Loucy (cell line): ENCODE measurements around the gene MRPS12.

Source experiments
- H2AFZ ChIP-seq: fragments of 200-600 bp; sonication (generic); 2 replicates; pipeline ENCODE4 v1.6.0; 2016; ENCODE audit warnings: antibody characterized with exemption, mild to moderate bottlenecking, low read length, moderate library complexity
- H3F3A ChIP-seq: fragments of 200-600 bp; 2 replicates; pipeline ENCODE4 v1.6.0; 2016; ENCODE audit warnings: antibody characterized with exemption, low read depth, mild to moderate bottlenecking
- H3K27me3 ChIP-seq: fragments of 200-600 bp; sonication (generic); 2 replicates; pipeline ENCODE4 v1.6.1; 2014; ENCODE audit warnings: low read length, mild to moderate bottlenecking; ENCODE audit not compliant: insufficient read depth, poor library complexity, severe bottlenecking
- H3K36me3 ChIP-seq: fragments of 200-600 bp; sonication (generic); 2 replicates; pipeline ENCODE4 v1.6.1; 2016; ENCODE audit warnings: low read length; ENCODE audit not compliant: insufficient read depth
- H3K4me1 ChIP-seq: fragments of 200-600 bp; sonication (generic); 2 replicates; pipeline ENCODE4 v1.5.1; 2014; ENCODE audit warnings: low read length, mild to moderate bottlenecking; ENCODE audit not compliant: insufficient read depth, poor library complexity, severe bottlenecking
- H3K4me2 ChIP-seq: fragments of 200-600 bp; sonication (generic); 2 replicates; pipeline ENCODE4 v1.6.0; 2014; ENCODE audit warnings: antibody characterized with exemption, low read length, low read depth, mild to moderate bottlenecking; ENCODE audit not compliant: poor library complexity, severe bottlenecking
- H3K4me3 ChIP-seq: fragments of 200-600 bp; sonication (generic); 2 replicates; pipeline ENCODE4 v1.5.1; 2014; ENCODE audit warnings: low read length, mild to moderate bottlenecking, mixed read lengths; ENCODE audit not compliant: poor library complexity, severe bottlenecking
- H3K79me2 ChIP-seq: fragments of 200-600 bp; sonication (generic); 2 replicates; pipeline ENCODE4 v1.6.1; 2014; ENCODE audit warnings: low read length; ENCODE audit not compliant: insufficient read depth
- H3K9ac ChIP-seq: fragments of 200-600 bp; sonication (generic); 2 replicates; pipeline ENCODE4 v1.6.0; 2014; ENCODE audit warnings: mild to moderate bottlenecking, low read depth, low read length, moderate library complexity; ENCODE audit not compliant: poor library complexity, severe bottlenecking
- H3K9me2 ChIP-seq: fragments of 200-600 bp; sonication (generic); replicated peaks from 2 replicates; pipeline ENCODE4 v1.6.1; 2016; ENCODE audit warnings: low read depth, low read length, mixed read lengths
- H3K9me3 ChIP-seq: fragments of 200-600 bp; sonication (generic); 2 replicates; pipeline ENCODE4 v1.6.1; 2014; ENCODE audit warnings: mild to moderate bottlenecking, antibody characterized with exemption, low read length, low read depth; ENCODE audit not compliant: insufficient read depth
- H4K20me1 ChIP-seq: fragments of 200-600 bp; sonication (generic); 2 replicates; pipeline ENCODE4 v1.6.0; 2014; ENCODE audit warnings: antibody characterized with exemption, low read length, mild to moderate bottlenecking; ENCODE audit not compliant: insufficient read depth, poor library complexity, severe bottlenecking
- CTCF ChIP-seq: fragments of 200-600 bp; sonication (generic); conservative IDR thresholded peaks from 2 replicates; pipeline ENCODE4 v1.5.1; 2014; ENCODE audit warnings: mild to moderate bottlenecking, antibody characterized with exemption, low read length
- EZH2phosphoT487 ChIP-seq: fragments of 200-600 bp; IDR thresholded peaks from 2 replicates; pipeline ENCODE4 v1.6.1; 2018; ENCODE audit warnings: antibody characterized with exemption, mild to moderate bottlenecking, moderate library complexity, borderline replicate concordance

The MRPS12 gene

GRCh38 chr19:38931521-38931793 is 713 bp downstream of the MRPS12 start:
- TF ChIP-seq EZH2phosphoT487, result no peak
- TF ChIP-seq CTCF, result no peak
- Histone ChIP-seq H3K79me2 (peaks cover 34% of the 10 kb centered on the region), H2AFZ (no peak overlapping the region)

GRCh38 chr19:38932425-38933179 is 1.9 kb downstream of the MRPS12 start:
- H3K27me3 ChIP-seq, result no peaks in the 10 kb centered on the region
- peaks cover 34% of the 10 kb centered on the region for H3K79me2 ChIP-seq
- H3K4me3 ChIP-seq, result no peak overlapping the region
- peak overlapping the region; percentile 85 for H3K4me2 ChIP-seq
- peaks cover 19% of the 10 kb centered on the region for H3K4me1 ChIP-seq
- TF ChIP-seq EZH2phosphoT487 (no peak), CTCF (peak; percentile 68)
- no peaks in the 10 kb centered on the region for H3F3A ChIP-seq
- H3K36me3 ChIP-seq, result no peaks in the 10 kb centered on the region
- no peak overlapping the region for H2AFZ ChIP-seq
- H4K20me1 ChIP-seq, result peaks cover 5% of the 10 kb centered on the region
- H3K9ac ChIP-seq, result no peak overlapping the region
- no peaks in the 10 kb centered on the region for H3K9me2 ChIP-seq
- H3K9me3 ChIP-seq, result no peaks in the 10 kb centered on the region

More at GRCh38 chr19:38931521-38931793, 713 bp downstream of the MRPS12 start:
- Histone ChIP-seq H3K27me3 (no peaks in the 10 kb centered on the region), H3K36me3 (no peaks in the 10 kb centered on the region), H4K20me1 (peaks cover 5% of the 10 kb centered on the region), H3K4me3 (peak overlapping the region; percentile 86), H3F3A (no peaks in the 10 kb centered on the region), H3K9ac (peak overlapping the region; percentile 85), H3K4me2 (peak overlapping the region; percentile 85), H3K9me2 (no peaks in the 10 kb centered on the region), H3K4me1 (peaks cover 19% of the 10 kb centered on the region), H3K9me3 (no peaks in the 10 kb centered on the region)

- TF ChIP-seq EZH2phosphoT487, result no peak
- no peak for TF ChIP-seq CTCF
- peaks cover 30% of the 10 kb centered on the region for H3K79me2 ChIP-seq
- H3K36me3 ChIP-seq, result no peaks in the 10 kb centered on the region
- no peaks in the 10 kb centered on the region for H3K9me2 ChIP-seq
- H3K9ac ChIP-seq, result no peak overlapping the region
- peaks cover 5% of the 10 kb centered on the region for H4K20me1 ChIP-seq
- H3K4me1 ChIP-seq, result peaks cover 16% of the 10 kb centered on the region
- no peak overlapping the region for H3K4me3 ChIP-seq
- H3K9me3 ChIP-seq, result no peaks in the 10 kb centered on the region
- no peaks in the 10 kb centered on the region for H3K27me3 ChIP-seq
- no peaks in the 10 kb centered on the region for H3F3A ChIP-seq
- no peak overlapping the region for H2AFZ ChIP-seq
- no peak overlapping the region for H3K4me2 ChIP-seq
Measured at GRCh38 chr19:38933544-38933943, 2.8 kb downstream of the MRPS12 start.
